HuH-7 (cell line): Measurements from ENCODE around the gene RAB36.
"Not testable (repeated sequence)": the region's sequence is repeated elsewhere in the genome, so short reads cannot be mapped to it uniquely, and the experiment has no call there.

Experiments
- DNase-seq: peaks from one replicate; pipeline ENCODE4 v3.0.0; 2011; ENCODE audit warnings: low spot score

RAB36 gene

GRCh38 chr22:23121000-23121421 lies 24.3 kb upstream of the RAB36 start:
- DNase-seq = no peak

- DNase-seq = no peak
Observed at GRCh38 chr22:23121424-23121823, 23.9 kb upstream of the RAB36 start.

DNA sequence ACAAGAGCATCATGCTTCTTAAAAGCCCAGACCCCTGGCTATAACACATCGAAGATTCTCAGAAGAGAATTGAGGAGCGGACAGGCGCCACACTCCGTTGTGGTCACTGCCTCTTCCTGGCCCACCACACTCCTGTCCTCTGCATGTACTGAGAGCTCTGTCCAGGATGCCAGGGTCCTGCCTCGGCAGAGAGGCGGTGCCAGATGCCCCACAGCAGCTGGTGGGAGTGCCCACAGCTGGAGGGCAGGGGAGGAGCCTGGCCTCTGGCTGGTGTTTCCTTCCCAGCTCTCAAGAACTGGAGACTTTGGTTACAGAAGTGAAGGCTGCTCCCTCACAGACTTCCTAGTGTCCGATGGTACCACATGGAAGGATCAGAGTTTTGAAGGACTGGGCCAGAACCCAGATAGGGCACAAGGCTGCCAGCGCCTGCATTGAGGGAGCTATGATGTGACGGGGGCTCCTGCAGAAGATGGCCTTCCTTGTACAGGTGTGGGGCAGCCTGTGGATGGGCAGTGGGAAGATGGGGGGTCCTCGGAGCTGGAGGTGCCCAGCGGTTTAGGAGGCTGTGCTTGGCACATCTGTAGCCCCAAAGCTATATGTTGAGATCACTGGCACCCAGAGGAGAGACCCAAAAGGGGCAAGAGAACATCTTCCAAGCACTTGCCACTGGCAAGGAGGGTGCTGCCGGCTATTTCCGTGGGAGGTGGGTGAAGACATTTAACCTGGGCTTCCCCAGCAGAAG lies 22.9 kb upstream of the RAB36 start:
- DNase-seq = no peak

DNA sequence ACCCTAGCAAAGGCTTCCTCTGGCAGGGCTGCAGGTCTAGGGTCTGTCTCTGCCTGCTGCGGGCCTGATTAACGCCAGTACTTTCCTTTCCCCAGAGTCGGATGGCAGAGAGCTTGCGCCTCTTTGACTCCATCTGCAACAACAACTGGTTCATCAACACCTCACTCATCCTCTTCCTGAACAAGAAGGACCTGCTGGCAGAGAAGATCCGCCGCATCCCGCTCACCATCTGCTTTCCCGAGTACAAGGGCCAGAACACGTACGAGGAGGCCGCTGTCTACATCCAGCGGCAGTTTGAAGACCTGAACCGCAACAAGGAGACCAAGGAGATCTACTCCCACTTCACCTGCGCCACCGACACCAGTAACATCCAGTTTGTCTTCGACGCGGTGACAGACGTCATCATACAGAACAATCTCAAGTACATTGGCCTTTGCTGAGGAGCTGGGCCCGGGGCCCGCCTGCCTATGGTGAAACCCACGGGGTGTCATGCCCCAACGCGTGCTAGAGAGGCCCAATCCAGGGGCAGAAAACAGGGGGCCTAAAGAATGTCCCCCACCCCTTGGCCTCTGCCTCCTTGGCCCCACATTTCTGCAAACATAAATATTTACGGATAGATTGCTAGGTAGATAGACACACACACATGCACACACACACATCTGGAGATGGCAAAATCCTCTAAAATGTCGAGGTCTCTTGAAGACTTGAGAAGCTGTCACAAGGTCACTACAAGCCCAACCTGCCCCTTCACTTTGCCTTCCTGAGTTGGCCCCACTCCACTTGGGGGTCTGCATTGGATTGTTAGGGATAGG lies 22.1 kb upstream of the RAB36 start:
- DNase-seq = no peak

GRCh38 chr22:23123804-23124254 lies 21.4 kb upstream of the RAB36 start:
- no peak for DNase-seq

GRCh38 chr22:23124611-23125511 lies 20.4 kb upstream of the RAB36 start:
- no peak for DNase-seq

DNA sequence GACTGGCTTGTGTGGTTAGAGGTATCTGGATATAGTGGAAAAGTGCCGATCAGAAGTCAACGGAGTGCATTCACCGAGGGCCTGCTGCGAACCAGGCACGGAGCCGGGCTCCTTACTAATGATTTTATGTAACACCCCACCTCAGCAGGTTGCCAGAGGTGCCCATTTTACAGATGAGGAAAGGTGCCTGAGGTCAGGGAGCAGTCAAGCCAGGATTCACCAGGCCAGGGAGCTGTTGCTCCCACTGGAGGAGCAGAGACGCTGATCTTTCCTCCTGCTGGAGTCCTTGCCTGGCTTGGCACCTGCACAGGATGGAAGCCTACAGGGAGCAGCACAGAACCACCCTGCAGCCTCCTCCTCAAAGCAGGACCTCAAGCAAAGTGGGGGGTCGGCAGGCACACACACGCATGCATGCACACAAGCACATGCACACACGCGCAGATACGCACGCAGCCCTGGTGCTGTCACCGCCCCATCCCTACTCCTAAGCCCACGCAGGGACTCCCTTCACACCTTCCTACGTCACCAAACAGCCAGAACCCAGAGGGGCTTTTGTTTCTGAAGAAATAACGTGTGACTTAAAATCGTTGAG lies 19.7 kb upstream of the RAB36 start:
- DNase-seq = no peak

GRCh38 chr22:23126165-23127054 lies 18.9 kb upstream of the RAB36 start:
- no peak for DNase-seq

- no peak for DNase-seq
Observed at GRCh38 chr22:23127055-23127756, 18.1 kb upstream of the RAB36 start.

- no peak for DNase-seq
Observed at GRCh38 chr22:23127788-23128187, 17.5 kb upstream of the RAB36 start.

DNA sequence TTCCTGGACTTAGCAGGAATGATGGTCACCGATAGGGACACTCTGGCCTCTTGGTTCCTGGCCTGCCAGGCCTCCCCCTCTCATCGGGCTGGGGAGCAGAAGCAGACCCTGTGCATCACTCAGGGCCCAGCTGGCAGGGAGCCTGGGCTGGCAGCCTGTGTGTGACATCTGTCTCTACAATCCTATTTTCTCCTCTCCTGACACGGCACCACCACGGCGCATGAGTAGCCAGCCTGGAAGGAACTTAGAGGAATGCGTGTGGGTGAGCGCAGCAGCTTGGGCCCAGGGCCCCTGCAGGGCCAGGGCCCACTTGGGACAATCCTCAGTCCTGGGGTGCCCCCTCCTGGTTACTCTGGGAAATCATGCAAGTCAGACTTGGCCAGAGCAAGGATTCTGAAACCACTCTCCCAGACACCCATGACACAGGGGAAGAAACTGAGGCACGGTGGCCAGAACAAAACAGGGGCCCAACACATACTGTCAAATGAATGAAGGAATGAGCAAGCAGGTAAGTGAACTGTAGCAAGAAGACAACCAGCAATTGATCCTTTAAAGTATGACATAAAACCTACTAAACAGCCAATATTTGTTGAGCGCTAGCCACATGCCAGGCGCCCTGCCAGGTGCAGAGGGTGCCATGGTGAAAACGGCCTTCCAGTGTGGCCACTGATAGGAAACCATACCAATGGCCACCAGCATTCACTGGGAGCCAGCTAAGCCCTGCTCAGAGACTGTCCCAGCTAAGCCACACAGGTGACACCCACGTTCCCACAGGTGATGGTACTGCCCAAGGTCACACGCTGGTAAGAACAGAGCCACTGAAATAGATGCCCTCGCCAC lies 16.8 kb upstream of the RAB36 start:
- peak; percentile 93 for DNase-seq

- no peak for DNase-seq
Observed at GRCh38 chr22:23129149-23129548, 16.1 kb upstream of the RAB36 start.

GRCh38 chr22:23130697-23131096 lies 14.6 kb upstream of the RAB36 start:
- no peak for DNase-seq

- DNase-seq = no peak
Observed at GRCh38 chr22:23131931-23132330, 13.3 kb upstream of the RAB36 start.

DNA sequence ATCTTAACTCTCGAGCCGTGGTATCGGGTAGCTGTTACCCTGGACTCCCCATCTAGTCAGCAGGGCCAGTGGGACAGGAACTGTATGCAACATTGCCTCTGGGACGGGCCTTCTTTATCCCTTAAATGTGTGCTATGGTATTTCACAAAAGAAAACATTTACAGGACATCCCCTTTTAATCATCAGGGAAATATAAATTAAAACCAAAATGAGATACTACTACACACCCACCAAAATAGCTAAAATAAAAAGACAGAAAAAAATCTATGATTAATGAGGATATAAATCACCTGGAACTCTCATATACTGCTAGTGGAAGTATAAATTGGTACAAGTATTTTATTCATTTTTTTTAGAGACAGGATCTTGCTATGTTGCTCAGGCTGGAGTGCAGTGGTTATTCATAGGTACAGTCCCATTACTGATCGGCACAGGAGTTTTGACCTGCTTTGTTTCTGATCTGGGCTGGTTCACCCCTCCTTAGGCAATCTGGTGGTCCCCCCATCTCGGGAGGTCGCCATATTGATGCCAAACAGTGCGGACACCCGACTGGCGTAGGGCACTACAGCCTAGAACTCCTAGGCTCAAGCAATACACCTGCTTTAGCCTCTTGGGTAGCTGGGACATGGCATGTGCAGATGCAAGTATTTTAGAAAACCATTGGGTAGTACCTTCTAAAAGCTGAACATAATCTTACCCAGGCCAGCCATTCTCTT lies 12.7 kb upstream of the RAB36 start:
- no peak for DNase-seq

DNA sequence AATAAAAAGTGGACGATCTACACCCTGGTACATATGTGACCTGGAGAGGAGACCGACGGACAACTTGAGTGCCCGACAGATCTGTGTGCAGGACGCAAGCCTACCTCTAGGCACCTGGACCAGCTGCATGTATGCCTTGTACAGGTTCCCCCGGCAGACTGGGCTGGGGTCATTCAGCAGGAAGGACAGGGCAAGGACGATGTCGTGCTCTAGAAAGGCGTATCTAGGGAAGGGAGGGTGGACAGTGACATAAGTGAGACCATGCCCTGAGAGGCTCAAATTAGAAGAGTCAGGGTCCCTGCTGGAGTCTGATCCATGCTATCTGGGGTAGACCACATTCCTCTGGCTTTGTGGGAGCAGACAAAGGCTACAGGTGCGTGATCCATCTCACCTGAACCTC lies 11.4 kb upstream of the RAB36 start:
- no peak for DNase-seq

- not testable (repeated sequence) for DNase-seq
Observed at GRCh38 chr22:23136991-23137390, 8.3 kb upstream of the RAB36 start.

DNA sequence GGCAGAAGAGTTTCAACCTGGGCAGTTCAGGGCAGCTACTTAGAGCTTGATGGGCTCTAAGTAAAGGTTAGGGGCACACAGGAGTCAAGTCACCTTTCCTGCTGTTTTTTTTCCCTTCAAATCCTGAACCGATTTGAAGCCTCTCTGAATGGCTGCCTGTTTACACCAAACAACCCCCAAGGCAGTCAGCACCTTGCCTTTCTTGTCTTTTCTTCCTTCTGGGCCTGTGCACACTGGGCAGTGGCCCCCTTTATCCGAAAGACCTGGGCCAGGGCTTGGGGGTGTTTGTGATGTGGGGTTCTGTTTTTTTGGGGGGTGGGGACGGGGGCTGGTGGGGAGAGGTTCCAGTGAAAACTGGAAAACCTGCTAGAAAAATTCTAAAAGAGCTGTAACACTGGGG lies 7.8 kb upstream of the RAB36 start:
- no peak for DNase-seq
